ENCODE measurements around the gene TICAM2. TPM values are rescaled to one million over a fixed set of nuclear protein-coding genes. Genes with fewer than 3 reads are reported as not detected.

Gene TICAM2
- total RNA-seq, 1 donor from 2014 or later = 6.9 TPM

DNA sequence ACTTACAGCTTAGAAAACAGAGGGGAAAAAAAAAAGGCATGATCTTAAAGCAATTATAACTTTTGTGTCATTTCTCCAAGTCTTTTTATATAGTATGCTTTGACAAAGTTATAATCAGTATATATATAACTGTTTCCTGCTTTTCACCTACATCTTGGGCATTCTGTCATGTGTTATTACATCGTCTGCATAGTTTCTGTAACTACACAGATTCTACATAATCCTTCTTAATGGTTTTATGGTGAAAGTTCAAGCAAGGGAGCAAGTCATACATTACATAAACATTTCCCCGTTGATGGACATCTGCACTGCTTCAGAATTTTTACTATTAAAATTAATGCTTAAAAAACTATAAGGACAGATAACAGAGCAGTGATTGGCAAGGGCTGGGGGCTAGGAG, 69.8 kb downstream of the TICAM2 start:
- H3K27ac ChIP-seq = no peak overlapping the region
- ATAC-seq = no peak
- intact Hi-C loops (cut with DNase I) = no loop called here

DNA sequence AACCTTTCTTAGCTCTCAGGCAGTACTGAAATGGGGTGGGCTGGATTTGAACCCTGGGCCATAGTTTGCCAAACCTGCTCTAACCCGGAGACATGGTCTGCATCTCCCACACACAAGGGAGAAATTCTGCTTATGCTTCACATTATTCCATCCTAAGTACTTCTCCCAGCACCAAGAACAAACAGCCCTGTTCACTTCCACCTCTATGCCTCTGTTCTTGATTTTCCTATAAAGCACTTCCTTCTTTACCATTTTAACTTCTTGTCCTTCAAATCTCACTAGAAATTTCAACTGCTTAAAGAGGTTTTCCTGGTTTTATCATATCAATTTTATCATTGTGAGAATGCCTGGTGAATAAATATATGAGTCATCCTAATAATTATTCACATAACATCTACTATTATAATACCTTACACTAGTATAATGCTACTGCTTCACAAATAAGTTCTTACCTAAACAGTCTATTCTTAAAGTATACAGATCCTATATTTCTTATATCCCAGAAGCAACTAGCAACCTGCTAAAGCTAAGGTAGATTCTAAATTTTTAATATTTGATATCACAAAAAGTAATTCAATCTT, 70.4 kb downstream of the TICAM2 start:
- no peak overlapping the region for H3K27ac ChIP-seq
- H3K9me3 ChIP-seq = no peaks in the 10 kb centered on the region
- H3K4me1 ChIP-seq = peaks cover 51% of the 10 kb centered on the region
- peaks cover 11% of the 10 kb centered on the region for H3K36me3 ChIP-seq
- TF ChIP-seq, protein P1, sequence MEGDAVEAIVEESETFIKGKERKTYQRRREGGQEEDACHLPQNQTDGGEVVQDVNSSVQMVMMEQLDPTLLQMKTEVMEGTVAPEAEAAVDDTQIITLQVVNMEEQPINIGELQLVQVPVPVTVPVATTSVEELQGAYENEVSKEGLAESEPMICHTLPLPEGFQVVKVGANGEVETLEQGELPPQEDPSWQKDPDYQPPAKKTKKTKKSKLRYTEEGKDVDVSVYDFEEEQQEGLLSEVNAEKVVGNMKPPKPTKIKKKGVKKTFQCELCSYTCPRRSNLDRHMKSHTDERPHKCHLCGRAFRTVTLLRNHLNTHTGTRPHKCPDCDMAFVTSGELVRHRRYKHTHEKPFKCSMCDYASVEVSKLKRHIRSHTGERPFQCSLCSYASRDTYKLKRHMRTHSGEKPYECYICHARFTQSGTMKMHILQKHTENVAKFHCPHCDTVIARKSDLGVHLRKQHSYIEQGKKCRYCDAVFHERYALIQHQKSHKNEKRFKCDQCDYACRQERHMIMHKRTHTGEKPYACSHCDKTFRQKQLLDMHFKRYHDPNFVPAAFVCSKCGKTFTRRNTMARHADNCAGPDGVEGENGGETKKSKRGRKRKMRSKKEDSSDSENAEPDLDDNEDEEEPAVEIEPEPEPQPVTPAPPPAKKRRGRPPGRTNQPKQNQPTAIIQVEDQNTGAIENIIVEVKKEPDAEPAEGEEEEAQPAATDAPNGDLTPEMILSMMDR (IDR thresholded peaks at IDR 0.05) = no peak
- no peak overlapping the region for H3K4me3 ChIP-seq
- H3K27me3 ChIP-seq = no peaks in the 10 kb centered on the region
- ATAC-seq = no peak
- intact Hi-C loops (cut with DNase I) = no loop called here
- DNase-seq = no peak

More for the DNA sequence above, 69.8 kb downstream of the TICAM2 start:
- DNase-seq = no peak
- H3K4me1 ChIP-seq = peaks cover 57% of the 10 kb centered on the region
- no peaks in the 10 kb centered on the region for H3K9me3 ChIP-seq
- no peaks in the 10 kb centered on the region for H3K27me3 ChIP-seq
- TF ChIP-seq, protein P1 (IDR thresholded peaks at IDR 0.05) = no peak
- H3K36me3 ChIP-seq = peaks cover 11% of the 10 kb centered on the region
- no peak overlapping the region for H3K4me3 ChIP-seq

DNA sequence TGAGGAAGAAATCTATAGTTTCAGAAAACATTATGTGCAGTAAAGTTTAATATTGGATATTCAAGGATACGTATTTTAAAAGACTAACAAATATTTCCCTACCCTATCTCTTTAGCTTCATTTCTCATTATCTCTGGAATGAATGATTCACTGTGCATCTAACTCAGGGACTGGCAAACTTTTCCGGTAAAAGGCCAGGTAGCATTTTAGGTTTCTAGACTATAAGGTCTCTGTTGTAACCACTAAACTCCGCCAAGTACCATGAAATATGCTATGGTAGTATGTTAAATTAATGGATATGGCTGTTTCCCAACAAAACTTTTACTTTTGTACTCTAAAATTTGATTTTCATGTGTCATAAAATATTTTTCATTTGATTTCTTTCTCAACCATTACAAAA, 70.9 kb downstream of the TICAM2 start:
- Histone ChIP-seq H3K36me3 (peaks cover 10% of the 10 kb centered on the region), H3K27ac (no peak overlapping the region), H3K27me3 (no peaks in the 10 kb centered on the region), H3K4me3 (no peak overlapping the region), H3K9me3 (no peaks in the 10 kb centered on the region), H3K4me1 (peaks cover 51% of the 10 kb centered on the region)
- intact Hi-C loops (cut with DNase I) = no loop called here
- DNase-seq (no peak), ATAC-seq (no peak)
- TF ChIP-seq, protein P1 (IDR thresholded peaks at IDR 0.05) = no peak

DNA sequence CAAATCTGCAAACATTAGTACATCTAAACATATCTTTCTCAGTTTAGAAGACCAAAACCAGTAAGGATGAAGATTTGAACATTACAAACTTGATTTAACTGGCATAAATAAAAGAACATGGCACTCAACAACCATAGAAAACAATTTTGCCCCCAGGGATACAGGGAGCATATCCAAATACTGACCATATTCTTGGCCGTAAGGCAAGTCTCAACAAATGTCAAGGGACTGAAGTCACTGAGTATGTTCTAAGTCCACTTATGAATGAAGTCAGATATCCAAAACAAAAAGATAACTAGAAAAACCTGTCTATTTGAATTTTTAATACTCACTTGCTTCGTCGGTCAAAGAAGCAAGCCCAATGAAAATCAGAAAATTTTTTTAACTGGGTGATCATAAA, 71.9 kb downstream of the TICAM2 start:
- no peak for ATAC-seq
- H3K27ac ChIP-seq = no peak overlapping the region
- H3K36me3 ChIP-seq = peaks cover 2% of the 10 kb centered on the region
- no peak overlapping the region for H3K4me3 ChIP-seq
- H3K27me3 ChIP-seq = no peaks in the 10 kb centered on the region
- H3K9me3 ChIP-seq = no peaks in the 10 kb centered on the region
- intact Hi-C loops (cut with DNase I) = no loop called here
- peaks cover 53% of the 10 kb centered on the region for H3K4me1 ChIP-seq
- DNase-seq = no peak
- TF ChIP-seq, protein P1 (IDR thresholded peaks at IDR 0.05) = no peak

Other genes starting within 250 kb of the TICAM2 start
- 26.1 TPM for gene FEM1C, start 57.7 kb downstream of the TICAM2 start, total RNA-seq
- 93.5 TPM for gene TMED7, start 23.6 kb upstream of the TICAM2 start, total RNA-seq
- gene CDO1, start 214.2 kb upstream of the TICAM2 start, total RNA-seq = 20.1 TPM
- gene ATG12, start 239.1 kb upstream of the TICAM2 start, total RNA-seq = 36.5 TPM
- 70.4 TPM for gene AP3S1, start 239.5 kb upstream of the TICAM2 start, total RNA-seq

Data from upper lobe of right lung (tissue), 1 donor.